Measurements from ENCODE around the gene DNMT1.

GRCh38 chr19:10143681-10144080 lies 51.1 kb downstream of the DNMT1 start:
- no peak for TF ChIP-seq CTCF (conservative IDR thresholded peaks at IDR 0.05; ENCODE audit: low read depth, low read length)
- no peak for TF ChIP-seq EZH2phosphoT487 (IDR thresholded peaks at IDR 0.05; ENCODE audit: borderline replicate concordance, low read length)

Data from PC-3 (cell line).